ENCODE results near the gene CST3. TPM values are rescaled to one million over a fixed set of nuclear protein-coding genes. Genes with fewer than 3 reads are reported as not detected.
"Not testable (repeated sequence)": the region's sequence is repeated elsewhere in the genome, so short reads cannot be mapped to it uniquely, and the experiment has no call there.

CST3 gene
- total RNA-seq, 1 experiment from 2014 or later = 82.7 TPM

- no peak for DNase-seq (ENCODE audit: low spot score)
- ChIA-PET CTCF (no interaction called here), POLR2A (ENCODE audit: low non-redundant PET) (no interaction called here)
- Histone ChIP-seq H3K36me3 (ENCODE audit: insufficient read depth, low read length, poor library complexity, severe bottlenecking) (no peaks in the 10 kb centered on the region), H3K27ac (ENCODE audit: low read depth, low read length, poor library complexity, severe bottlenecking) (no peak overlapping the region), H3K4me1 (ENCODE audit: insufficient read depth, low read length, poor library complexity, severe bottlenecking) (no peaks in the 10 kb centered on the region), H3K9me3 (ENCODE audit: low read depth, low read length, poor library complexity, severe bottlenecking) (no peaks in the 10 kb centered on the region), H3K27me3 (replicated peaks; ENCODE audit: insufficient read depth, low read depth, low read length, poor library complexity) (no peaks in the 10 kb centered on the region), H3K4me3 (ENCODE audit: low read depth, low read length, poor library complexity, severe bottlenecking) (no peak overlapping the region)
- BruUV-seq (replicated peaks) = no TSS peak
- TF ChIP-seq EZH2 (IDR thresholded peaks at IDR 0.05; ENCODE audit: borderline replicate concordance, low read depth, low read length, poor library complexity, severe bottlenecking) (no peak), CTCF (conservative IDR thresholded peaks at IDR 0.05; ENCODE audit: low read depth, low read length) (no peak)
- intact Hi-C loops (cut with micrococcal nuclease; ENCODE audit: unreplicated experiment) = loop anchor here (10.0 kb wide), 1 partner anchor 320 kb away; the partner anchor contains the start of gene GGTLC1
Observed at GRCh38 chr20:23664954-23665353, 27.2 kb upstream of the CST3 start.

- CTCF ChIA-PET; H3K9me3 ChIP-seq (ENCODE audit: low read depth, low read length, poor library complexity, severe bottlenecking); H3K27ac ChIP-seq (ENCODE audit: low read depth, low read length, poor library complexity, severe bottlenecking); H3K4me3 ChIP-seq (ENCODE audit: low read depth, low read length, poor library complexity, severe bottlenecking); POLR2A ChIA-PET (ENCODE audit: low non-redundant PET); H3K27me3 ChIP-seq (replicated peaks; ENCODE audit: insufficient read depth, low read depth, low read length, poor library complexity); H3K36me3 ChIP-seq (ENCODE audit: insufficient read depth, low read length, poor library complexity, severe bottlenecking); H3K4me1 ChIP-seq (ENCODE audit: insufficient read depth, low read length, poor library complexity, severe bottlenecking); DNase-seq (ENCODE audit: low spot score); BruUV-seq (replicated peaks): not testable (repeated sequence)
- intact Hi-C loops (cut with micrococcal nuclease; ENCODE audit: unreplicated experiment) = loop anchor here (10.0 kb wide), 1 partner anchor 321 kb away; the partner anchor contains the start of gene GGTLC1
Observed at GRCh38 chr20:23664046-23664445, 26.3 kb upstream of the CST3 start.

- intact Hi-C loops (cut with micrococcal nuclease; ENCODE audit: unreplicated experiment) = loop anchor here (10.0 kb wide), 1 partner anchor 322 kb away; the partner anchor contains the start of gene GGTLC1
- H3K9me3 ChIP-seq (ENCODE audit: low read depth, low read length, poor library complexity, severe bottlenecking) = no peaks in the 10 kb centered on the region
- TF ChIP-seq CTCF (conservative IDR thresholded peaks at IDR 0.05; ENCODE audit: low read depth, low read length) (no peak), EZH2 (IDR thresholded peaks at IDR 0.05; ENCODE audit: borderline replicate concordance, low read depth, low read length, poor library complexity, severe bottlenecking) (no peak)
- H3K36me3 ChIP-seq (ENCODE audit: insufficient read depth, low read length, poor library complexity, severe bottlenecking) = no peaks in the 10 kb centered on the region
- ChIA-PET POLR2A (ENCODE audit: low non-redundant PET) (no interaction called here), CTCF (no interaction called here)
- no peak for DNase-seq (ENCODE audit: low spot score)
- no peak overlapping the region for H3K27ac ChIP-seq (ENCODE audit: low read depth, low read length, poor library complexity, severe bottlenecking)
- H3K4me3 ChIP-seq (ENCODE audit: low read depth, low read length, poor library complexity, severe bottlenecking) = no peak overlapping the region
- no TSS peak for BruUV-seq (replicated peaks)
- no peaks in the 10 kb centered on the region for H3K27me3 ChIP-seq (replicated peaks; ENCODE audit: insufficient read depth, low read depth, low read length, poor library complexity)
- no peaks in the 10 kb centered on the region for H3K4me1 ChIP-seq (ENCODE audit: insufficient read depth, low read length, poor library complexity, severe bottlenecking)
Observed at GRCh38 chr20:23663180-23663579, 25.4 kb upstream of the CST3 start.

- no peaks in the 10 kb centered on the region for H3K27me3 ChIP-seq (replicated peaks; ENCODE audit: insufficient read depth, low read depth, low read length, poor library complexity)
- POLR2A ChIA-PET (ENCODE audit: low non-redundant PET) = no interaction called here
- TF ChIP-seq CTCF (conservative IDR thresholded peaks at IDR 0.05; ENCODE audit: low read depth, low read length) (no peak), EZH2 (IDR thresholded peaks at IDR 0.05; ENCODE audit: borderline replicate concordance, low read depth, low read length, poor library complexity, severe bottlenecking) (no peak)
- BruUV-seq (replicated peaks) = no TSS peak
- no peak for DNase-seq (ENCODE audit: low spot score)
- no peaks in the 10 kb centered on the region for H3K9me3 ChIP-seq (ENCODE audit: low read depth, low read length, poor library complexity, severe bottlenecking)
- no peaks in the 10 kb centered on the region for H3K4me1 ChIP-seq (ENCODE audit: insufficient read depth, low read length, poor library complexity, severe bottlenecking)
- H3K27ac ChIP-seq (ENCODE audit: low read depth, low read length, poor library complexity, severe bottlenecking) = no peak overlapping the region
- intact Hi-C loops (cut with micrococcal nuclease; ENCODE audit: unreplicated experiment) = loop anchor here (10.0 kb wide), 1 partner anchor 322 kb away; the partner anchor contains the start of gene GGTLC1
- no peak overlapping the region for H3K4me3 ChIP-seq (ENCODE audit: low read depth, low read length, poor library complexity, severe bottlenecking)
- CTCF ChIA-PET = no interaction called here
- no peaks in the 10 kb centered on the region for H3K36me3 ChIP-seq (ENCODE audit: insufficient read depth, low read length, poor library complexity, severe bottlenecking)
Observed at GRCh38 chr20:23662276-23662870, 24.6 kb upstream of the CST3 start.
